RCC 7860 (cell line): ENCODE results near the gene SOX4.

Experiments used
- DNase-seq: peaks from one replicate; pipeline ENCODE4 v3.0.0-alpha.2; 2015; ENCODE audit warnings: low spot score
- FAIRE-seq: peaks from 2 replicates; lab custom pipeline; 2012; peaks lifted over from hg19 to GRCh38; lab: Jason Lieb, UNC

Gene SOX4

GRCh38 chr6:21592953-21593352, 598 bp upstream of the SOX4 start:
- FAIRE-seq = no peak
- no peak for DNase-seq

DNA sequence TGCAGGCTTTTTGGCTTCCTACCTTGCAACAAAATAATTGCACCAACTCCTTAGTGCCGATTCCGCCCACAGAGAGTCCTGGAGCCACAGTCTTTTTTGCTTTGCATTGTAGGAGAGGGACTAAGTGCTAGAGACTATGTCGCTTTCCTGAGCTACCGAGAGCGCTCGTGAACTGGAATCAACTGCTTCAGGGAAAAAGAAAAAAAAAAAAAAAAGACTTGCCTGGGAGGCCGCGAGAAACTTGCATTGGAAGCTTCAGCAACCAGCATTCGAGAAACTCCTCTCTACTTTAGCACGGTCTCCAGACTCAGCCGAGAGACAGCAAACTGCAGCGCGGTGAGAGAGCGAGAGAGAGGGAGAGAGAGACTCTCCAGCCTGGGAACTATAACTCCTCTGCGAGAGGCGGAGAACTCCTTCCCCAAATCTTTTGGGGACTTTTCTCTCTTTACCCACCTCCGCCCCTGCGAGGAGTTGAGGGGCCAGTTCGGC, 420 bp downstream of the SOX4 start:
- DNase-seq = no peak
- FAIRE-seq = no peak

GRCh38 chr6:21594416-21595281, 1.1 kb downstream of the SOX4 start:
- DNase-seq (no peak), FAIRE-seq (no peak)

DNA sequence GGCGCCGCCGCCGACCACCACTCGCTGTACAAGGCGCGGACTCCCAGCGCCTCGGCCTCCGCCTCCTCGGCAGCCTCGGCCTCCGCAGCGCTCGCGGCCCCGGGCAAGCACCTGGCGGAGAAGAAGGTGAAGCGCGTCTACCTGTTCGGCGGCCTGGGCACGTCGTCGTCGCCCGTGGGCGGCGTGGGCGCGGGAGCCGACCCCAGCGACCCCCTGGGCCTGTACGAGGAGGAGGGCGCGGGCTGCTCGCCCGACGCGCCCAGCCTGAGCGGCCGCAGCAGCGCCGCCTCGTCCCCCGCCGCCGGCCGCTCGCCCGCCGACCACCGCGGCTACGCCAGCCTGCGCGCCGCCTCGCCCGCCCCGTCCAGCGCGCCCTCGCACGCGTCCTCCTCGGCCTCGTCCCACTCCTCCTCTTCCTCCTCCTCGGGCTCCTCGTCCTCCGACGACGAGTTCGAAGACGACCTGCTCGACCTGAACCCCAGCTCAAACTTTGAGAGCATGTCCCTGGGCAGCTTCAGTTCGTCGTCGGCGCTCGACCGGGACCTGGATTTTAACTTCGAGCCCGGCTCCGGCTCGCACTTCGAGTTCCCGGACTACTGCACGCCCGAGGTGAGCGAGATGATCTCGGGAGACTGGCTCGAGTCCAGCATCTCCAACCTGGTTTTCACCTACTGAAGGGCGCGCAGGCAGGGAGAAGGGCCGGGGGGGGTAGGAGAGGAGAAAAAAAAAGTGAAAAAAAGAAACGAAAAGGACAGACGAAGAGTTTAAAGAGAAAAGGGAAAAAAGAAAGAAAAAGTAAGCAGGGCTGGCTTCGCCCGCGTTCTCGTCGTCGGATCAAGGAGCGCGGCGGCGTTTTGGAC, 2.0 kb downstream of the SOX4 start:
- DNase-seq (no peak), FAIRE-seq (no peak)

DNA sequence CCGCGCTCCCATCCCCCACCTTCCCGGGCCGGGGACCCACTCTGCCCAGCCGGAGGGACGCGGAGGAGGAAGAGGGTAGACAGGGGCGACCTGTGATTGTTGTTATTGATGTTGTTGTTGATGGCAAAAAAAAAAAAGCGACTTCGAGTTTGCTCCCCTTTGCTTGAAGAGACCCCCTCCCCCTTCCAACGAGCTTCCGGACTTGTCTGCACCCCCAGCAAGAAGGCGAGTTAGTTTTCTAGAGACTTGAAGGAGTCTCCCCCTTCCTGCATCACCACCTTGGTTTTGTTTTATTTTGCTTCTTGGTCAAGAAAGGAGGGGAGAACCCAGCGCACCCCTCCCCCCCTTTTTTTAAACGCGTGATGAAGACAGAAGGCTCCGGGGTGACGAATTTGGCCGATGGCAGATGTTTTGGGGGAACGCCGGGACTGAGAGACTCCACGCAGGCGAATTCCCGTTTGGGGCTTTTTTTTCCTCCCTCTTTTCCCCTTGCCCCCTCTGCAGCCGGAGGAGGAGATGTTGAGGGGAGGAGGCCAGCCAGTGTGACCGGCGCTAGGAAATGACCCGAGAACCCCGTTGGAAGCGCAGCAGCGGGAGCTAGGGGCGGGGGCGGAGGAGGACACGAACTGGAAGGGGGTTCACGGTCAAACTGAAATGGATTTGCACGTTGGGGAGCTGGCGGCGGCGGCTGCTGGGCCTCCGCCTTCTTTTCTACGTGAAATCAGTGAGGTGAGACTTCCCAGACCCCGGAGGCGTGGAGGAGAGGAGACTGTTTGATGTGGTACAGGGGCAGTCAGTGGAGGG, 2.8 kb downstream of the SOX4 start:
- FAIRE-seq = no peak
- peak; percentile 65 for DNase-seq

- FAIRE-seq = peak; percentile 83
- DNase-seq = peak; percentile 52
Observed at GRCh38 chr6:21596949-21597682, 3.6 kb downstream of the SOX4 start.

DNA sequence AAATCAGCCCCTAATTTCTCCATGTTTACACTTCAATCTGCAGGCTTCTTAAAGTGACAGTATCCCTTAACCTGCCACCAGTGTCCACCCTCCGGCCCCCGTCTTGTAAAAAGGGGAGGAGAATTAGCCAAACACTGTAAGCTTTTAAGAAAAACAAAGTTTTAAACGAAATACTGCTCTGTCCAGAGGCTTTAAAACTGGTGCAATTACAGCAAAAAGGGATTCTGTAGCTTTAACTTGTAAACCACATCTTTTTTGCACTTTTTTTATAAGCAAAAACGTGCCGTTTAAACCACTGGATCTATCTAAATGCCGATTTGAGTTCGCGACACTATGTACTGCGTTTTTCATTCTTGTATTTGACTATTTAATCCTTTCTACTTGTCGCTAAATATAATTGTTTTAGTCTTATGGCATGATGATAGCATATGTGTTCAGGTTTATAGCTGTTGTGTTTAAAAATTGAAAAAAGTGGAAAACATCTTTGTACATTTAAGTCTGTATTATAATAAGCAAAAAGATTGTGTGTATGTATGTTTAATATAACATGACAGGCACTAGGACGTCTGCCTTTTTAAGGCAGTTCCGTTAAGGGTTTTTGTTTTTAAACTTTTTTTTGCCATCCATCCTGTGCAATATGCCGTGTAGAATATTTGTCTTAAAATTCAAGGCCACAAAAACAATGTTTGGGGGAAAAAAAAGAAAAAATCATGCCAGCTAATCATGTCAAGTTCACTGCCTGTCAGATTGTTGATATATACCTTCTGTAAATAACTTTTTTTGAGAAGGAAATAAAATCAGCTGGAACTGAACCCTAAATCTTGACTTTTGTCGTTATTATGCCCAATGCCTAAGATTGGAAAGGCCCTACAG, 4.5 kb downstream of the SOX4 start:
- DNase-seq = no peak
- no peak for FAIRE-seq

DNA sequence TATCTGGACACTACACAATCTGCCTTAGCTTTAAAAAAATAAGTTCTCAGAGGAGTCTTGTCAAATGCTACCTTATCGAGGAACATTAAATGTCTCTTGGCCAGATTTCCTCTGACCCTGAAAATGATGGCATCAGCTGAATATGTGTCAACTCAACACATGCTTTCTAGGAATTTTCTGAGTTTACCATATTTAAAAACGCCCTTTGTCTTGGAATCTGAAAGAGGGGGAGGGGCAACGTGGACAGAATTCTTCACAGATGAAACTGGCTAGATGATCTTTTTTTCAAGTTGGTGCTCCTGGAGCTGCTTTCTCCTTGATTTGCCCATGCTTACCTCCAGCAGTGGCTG, 5.1 kb downstream of the SOX4 start:
- DNase-seq (peak; percentile 15), FAIRE-seq (no peak)

DNA sequence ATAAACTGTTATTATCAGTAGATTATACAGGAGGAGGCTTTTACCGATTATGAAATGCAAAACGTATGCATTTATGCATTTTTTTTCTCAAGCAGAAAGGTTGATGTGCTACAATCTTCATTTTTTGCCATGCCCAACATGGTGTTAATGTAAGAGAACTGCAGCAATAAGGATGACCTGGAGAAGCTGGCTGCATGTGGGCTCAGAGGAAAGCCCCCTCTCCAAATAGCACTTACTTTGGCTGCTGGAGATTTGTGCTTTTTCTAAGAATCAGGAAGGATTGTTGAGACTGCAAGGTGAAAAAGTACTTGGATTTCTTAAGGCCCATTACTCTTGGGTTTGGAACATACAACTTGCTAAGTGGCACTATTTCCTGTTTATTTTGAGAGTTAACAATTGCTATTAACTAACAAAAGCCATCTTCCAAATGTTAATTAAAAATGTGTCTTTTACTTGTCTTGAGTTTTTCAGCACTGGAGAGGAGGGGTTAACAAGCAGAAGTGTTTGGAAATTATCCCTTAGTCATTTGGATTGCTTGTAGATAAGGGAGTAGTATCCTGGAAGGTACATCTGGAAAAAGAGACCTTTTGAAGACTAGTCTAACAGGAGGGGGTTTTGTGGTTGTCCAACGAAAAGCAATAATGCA, 5.6 kb downstream of the SOX4 start:
- no peak for FAIRE-seq
- DNase-seq = no peak

- DNase-seq (no peak), FAIRE-seq (no peak)
Observed at GRCh38 chr6:21601339-21601923, 7.9 kb downstream of the SOX4 start.

GRCh38 chr6:21601932-21602390, 8.4 kb downstream of the SOX4 start:
- no peak for DNase-seq

DNA sequence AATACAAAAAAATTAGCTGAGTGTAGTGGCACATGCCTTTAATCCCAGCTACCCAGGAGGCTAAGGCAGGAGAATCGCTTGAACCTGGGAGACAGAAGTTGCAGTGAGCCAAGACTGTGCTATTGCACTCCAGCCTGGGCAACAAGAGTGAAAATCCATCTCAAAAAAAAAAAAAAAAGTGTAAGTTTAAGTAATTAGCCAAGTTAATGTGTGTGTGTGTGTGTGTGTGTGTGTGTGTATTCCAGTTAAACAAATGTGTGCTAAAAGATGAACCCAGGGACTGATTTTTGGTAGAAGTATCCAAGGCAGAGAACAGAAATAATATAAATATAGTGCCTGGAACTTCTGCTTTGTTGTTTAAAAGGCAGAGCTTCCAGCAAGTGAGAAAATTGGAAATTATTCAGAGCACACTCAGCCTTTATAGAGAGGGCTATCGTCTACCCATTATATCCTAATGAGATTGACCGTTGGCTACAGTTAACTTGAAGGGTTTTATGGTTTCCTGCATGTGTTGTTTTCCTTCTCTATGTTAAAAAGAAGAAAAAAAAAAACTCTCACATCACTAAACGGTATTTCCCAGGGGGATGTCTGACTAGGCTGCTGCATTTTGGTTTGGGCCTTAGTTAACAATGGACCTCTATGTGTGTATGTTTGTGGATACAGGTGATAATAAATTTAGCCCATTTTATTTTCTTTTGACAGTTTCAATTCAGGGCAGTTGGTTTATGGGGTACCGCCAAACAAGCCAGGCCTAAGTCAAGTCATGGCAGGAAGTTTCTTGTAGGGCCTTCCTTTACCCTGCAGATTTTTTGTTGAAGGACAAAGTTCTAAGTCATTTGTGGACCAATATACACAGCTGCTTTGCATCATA, 9.8 kb downstream of the SOX4 start:
- FAIRE-seq (no peak), DNase-seq (no peak)

More at GRCh38 chr6:21601932-21602390, 8.4 kb downstream of the SOX4 start:
- FAIRE-seq = no peak

DNA sequence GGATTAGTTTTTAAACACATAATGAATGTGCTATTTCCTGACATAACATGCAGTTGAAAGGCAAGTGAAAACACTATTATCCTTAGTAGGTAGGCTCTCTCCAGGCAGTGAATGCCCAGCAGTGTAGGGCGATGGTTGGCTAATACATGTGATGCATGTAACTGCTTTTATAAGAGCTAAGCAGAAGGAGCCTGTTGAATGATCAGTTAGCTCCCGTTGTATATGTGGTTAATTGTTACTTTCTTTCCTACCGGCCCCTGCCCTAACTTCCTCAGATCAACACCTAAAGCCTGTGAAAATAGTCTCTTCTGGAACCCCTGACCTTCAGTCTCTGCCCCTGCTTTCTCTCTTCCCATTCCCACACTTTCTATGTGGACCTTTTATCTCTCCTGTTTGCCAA, 10.5 kb downstream of the SOX4 start:
- FAIRE-seq (no peak), DNase-seq (no peak)

DNA sequence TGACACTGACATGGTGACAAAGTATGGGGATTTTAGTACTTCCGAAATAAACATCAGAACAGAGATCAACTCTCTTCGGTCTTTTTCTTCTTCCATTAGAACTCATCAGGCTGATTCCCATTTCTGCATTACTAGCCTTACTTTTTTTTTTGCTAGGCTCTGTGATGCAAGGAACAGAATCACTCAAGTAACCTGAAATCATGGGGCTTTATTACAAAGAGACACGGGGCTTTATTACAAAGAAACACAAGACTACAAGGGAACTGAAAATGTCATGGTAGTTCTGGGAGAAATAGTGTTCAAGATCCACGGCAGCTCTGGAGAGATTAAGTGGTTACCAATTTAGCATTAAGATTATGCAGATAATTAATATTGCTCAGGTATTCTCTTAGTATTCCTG, 11.6 kb downstream of the SOX4 start:
- no peak for FAIRE-seq
- DNase-seq = no peak

DNA sequence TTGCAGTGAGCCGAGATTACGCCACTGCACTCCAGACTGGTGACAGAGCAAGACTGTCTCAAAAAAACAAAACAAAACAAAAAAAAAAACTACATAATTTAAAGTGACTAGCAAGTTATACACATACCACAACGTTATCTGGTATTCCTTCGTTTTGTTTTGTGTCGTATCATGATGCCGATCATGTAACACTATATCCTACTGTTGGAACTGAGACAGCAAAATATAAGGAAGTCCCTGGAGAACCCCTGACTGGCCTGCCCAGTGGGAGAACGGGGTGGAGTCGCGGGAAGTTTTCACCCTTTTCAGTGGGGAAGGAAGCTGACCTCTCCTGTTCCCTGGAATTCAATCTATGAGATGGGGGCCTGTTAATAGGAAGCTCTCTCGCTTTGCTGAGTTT, 15.1 kb downstream of the SOX4 start:
- DNase-seq (no peak), FAIRE-seq (no peak)

GRCh38 chr6:21609881-21610329, 16.4 kb downstream of the SOX4 start:
- no peak for FAIRE-seq
- DNase-seq = no peak

GRCh38 chr6:21610341-21610740, 16.8 kb downstream of the SOX4 start:
- no peak for FAIRE-seq
- no peak for DNase-seq
